Measurements from ENCODE around the gene ITGB2. TPM values are rescaled to one million over a fixed set of nuclear protein-coding genes. Genes with fewer than 3 reads are reported as not detected.

ITGB2 gene
- total RNA-seq, 4 donors from 2014 or later, result 18.4 to 40.7 (median 20.4) TPM

- TF ChIP-seq, protein P1, sequence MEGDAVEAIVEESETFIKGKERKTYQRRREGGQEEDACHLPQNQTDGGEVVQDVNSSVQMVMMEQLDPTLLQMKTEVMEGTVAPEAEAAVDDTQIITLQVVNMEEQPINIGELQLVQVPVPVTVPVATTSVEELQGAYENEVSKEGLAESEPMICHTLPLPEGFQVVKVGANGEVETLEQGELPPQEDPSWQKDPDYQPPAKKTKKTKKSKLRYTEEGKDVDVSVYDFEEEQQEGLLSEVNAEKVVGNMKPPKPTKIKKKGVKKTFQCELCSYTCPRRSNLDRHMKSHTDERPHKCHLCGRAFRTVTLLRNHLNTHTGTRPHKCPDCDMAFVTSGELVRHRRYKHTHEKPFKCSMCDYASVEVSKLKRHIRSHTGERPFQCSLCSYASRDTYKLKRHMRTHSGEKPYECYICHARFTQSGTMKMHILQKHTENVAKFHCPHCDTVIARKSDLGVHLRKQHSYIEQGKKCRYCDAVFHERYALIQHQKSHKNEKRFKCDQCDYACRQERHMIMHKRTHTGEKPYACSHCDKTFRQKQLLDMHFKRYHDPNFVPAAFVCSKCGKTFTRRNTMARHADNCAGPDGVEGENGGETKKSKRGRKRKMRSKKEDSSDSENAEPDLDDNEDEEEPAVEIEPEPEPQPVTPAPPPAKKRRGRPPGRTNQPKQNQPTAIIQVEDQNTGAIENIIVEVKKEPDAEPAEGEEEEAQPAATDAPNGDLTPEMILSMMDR (IDR thresholded peaks at IDR 0.05), result no peak
- TF ChIP-seq POLR2A (IDR thresholded peaks at IDR 0.05), result no peak
- WGBS, 2 donors, result 87 to 90% methylated on average over 13 to 15 of the region's 16 CpGs
- no peak overlapping the region for H3K4me3 ChIP-seq (ENCODE audit: low read depth, poor library complexity, severe bottlenecking)
- DNase-seq (ENCODE audit: low spot score in 2 of 2), result no peak
- intact Hi-C loops (cut with DNase I; ENCODE audit: low total_unique reads), result loop anchor here (5.0 kb wide), 1 partner anchor 189 kb away; no protein-coding TSS in a partner anchor
Measured at GRCh38 chr21:44948426-44949120, 27.9 kb upstream of the ITGB2 start.

- intact Hi-C loops (cut with DNase I; ENCODE audit: low total_unique reads), result loop anchor here (5.0 kb wide), 1 partner anchor 189 kb away; no protein-coding TSS in a partner anchor
- 90 to 95% methylated on average over 27 to 32 of the region's 33 CpGs for WGBS, 2 donors
- DNase-seq (ENCODE audit: low spot score in 2 of 2), result peak in 1 of 2 donors; percentile 87
- H3K4me3 ChIP-seq (ENCODE audit: low read depth, poor library complexity, severe bottlenecking), result no peak overlapping the region
- TF ChIP-seq POLR2A (IDR thresholded peaks at IDR 0.05), result no peak
- TF ChIP-seq, protein P1 (IDR thresholded peaks at IDR 0.05), result no peak
Measured at GRCh38 chr21:44947930-44948331, 27.2 kb upstream of the ITGB2 start.

DNA sequence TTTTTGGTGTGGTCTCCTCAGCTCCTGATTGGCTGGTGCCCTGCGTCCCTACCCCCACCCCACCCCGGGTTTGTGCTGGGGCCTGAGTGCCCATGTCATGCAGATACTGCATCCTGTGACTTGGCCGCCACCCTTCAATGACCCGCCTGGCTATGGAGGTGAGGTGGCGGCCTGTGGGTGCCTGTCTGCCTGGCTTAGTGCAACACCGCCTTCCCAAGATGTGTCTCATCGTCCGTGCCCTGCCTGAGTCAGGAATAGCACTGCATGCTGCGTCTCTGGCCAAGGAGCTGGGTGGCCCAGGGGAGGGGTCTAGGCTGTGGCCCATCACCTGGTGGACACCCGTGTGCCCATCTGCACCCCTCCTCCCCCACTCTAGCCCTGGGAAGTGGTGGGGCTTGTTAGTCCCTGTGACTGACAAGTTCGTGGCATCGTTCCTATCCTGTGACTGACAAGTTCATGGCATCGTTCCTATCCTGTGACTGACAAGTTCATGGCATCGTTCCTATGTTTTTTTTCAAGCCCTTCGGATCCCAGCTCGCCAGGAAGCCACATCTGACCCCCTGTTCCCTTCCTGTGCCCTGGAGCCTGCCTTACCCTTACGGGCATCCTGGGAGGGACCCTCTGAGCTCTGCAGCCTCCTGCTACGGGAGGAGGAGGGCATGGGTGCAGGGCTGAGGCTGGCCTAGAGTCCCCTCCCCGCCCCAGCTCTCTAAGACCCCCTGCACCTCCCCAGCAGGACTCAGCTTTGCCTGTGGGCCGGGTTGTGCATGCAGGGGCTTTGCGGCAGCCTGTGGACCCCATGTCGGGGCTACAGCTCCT, 26.6 kb upstream of the ITGB2 start:
- no peak overlapping the region for H3K4me3 ChIP-seq (ENCODE audit: low read depth, poor library complexity, severe bottlenecking)
- DNase-seq (ENCODE audit: low spot score in 2 of 2), result no peak
- 71 to 81% methylated on average over 20 to 22 of the region's 22 CpGs for WGBS, 2 donors
- no peak for TF ChIP-seq POLR2A (IDR thresholded peaks at IDR 0.05)
- TF ChIP-seq, protein P1 (IDR thresholded peaks at IDR 0.05), result no peak
- intact Hi-C loops (cut with DNase I; ENCODE audit: low total_unique reads), result loop anchor here (5.0 kb wide), 1 partner anchor 190 kb away; no protein-coding TSS in a partner anchor

- 84 to 89% methylated on average over 19 to 25 of the region's 25 CpGs for WGBS, 2 donors
- TF ChIP-seq POLR2A (IDR thresholded peaks at IDR 0.05), result no peak
- TF ChIP-seq, protein P1 (IDR thresholded peaks at IDR 0.05), result no peak
- no peak overlapping the region for H3K4me3 ChIP-seq (ENCODE audit: low read depth, poor library complexity, severe bottlenecking)
- intact Hi-C loops (cut with DNase I; ENCODE audit: low total_unique reads), result loop anchor here (5.0 kb wide), 1 partner anchor 191 kb away; no protein-coding TSS in a partner anchor
- no peak for DNase-seq (ENCODE audit: low spot score in 2 of 2)
Measured at GRCh38 chr21:44946254-44947041, 25.7 kb upstream of the ITGB2 start.

- 90 to 92% methylated on average over 10 of the region's 10 CpGs for WGBS, 2 donors
- TF ChIP-seq POLR2A (IDR thresholded peaks at IDR 0.05), result no peak
- TF ChIP-seq, protein P1 (IDR thresholded peaks at IDR 0.05), result no peak
- intact Hi-C loops (cut with DNase I; ENCODE audit: low total_unique reads), result no loop called here
- DNase-seq (ENCODE audit: low spot score in 2 of 2), result no peak
- no peak overlapping the region for H3K4me3 ChIP-seq (ENCODE audit: low read depth, poor library complexity, severe bottlenecking)
Measured at GRCh38 chr21:44944596-44944995, 23.9 kb upstream of the ITGB2 start.

Measured in lower leg skin (tissue), 4 donors.